ENCODE data around the gene FANCC.

Gene FANCC

DNA sequence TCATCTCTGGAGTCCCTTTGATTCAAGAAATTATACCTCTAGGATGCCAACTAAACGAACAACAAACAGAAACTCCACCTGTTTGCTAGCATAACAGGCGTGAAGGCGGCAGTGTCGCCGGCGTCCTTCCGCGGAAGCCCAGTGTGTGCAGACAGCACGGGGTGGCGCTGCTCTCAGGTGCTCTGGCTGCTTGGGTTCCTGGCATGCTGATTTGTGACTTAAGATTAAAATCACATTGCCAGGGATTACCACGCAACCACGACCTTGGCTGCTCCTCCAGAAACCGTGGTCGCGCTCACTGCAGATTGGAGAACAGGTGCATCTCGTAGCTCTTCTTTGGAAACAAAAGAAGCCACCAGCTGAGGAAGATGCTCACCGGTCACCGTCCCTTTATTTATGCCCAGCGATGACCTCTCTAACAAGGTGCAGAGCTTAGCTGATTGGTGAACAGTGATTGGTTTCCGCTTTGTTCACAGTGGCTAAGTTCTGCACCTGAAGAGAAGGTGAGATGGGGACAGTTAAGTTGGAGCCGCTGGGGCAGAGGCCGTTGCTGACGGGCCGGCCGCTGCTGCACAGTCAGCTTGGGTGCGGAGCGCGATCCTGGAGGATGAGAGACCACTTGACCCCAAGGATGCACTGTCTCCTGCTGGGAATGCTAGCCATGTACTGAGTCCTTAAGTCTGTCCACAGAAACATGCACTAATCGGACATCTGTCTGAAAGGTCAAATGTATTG, 232.3 kb downstream of the FANCC start:
- DNase-seq (ENCODE audit: low spot score) = no peak

- DNase-seq (ENCODE audit: low spot score) = no peak
These were observed 233.1 kb downstream of the FANCC start for GRCh38 chr9:95084254-95084934.

DNA sequence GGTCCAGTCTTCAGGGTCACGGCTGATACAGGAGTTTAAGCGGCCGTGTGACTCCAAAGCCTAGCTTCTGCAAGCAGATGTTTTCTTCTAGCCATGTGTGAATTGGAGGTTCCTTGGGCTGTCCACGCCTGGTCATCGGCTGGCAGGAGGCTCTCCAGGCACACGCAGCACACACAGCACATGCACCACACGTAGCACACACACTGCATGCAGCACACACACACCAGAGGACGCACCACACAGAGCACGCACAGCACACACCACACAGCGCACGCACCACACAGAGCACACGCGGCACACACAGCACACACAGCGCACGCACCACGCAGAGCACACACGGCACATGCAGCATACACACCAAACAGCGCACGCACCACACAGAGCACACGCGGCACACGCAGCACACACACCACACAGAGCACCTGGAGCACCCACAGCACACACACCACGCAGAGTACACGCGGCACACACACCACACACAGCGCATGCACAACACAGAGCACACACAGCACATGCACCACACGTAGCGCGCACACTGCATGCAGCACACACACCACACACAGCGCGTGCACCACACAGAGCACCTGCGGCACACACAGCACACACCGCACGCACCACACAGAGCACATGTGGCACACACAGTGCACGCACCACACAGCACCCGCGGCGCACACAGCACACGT, 234.3 kb downstream of the FANCC start:
- DNase-seq (ENCODE audit: low spot score) = no peak

DNA sequence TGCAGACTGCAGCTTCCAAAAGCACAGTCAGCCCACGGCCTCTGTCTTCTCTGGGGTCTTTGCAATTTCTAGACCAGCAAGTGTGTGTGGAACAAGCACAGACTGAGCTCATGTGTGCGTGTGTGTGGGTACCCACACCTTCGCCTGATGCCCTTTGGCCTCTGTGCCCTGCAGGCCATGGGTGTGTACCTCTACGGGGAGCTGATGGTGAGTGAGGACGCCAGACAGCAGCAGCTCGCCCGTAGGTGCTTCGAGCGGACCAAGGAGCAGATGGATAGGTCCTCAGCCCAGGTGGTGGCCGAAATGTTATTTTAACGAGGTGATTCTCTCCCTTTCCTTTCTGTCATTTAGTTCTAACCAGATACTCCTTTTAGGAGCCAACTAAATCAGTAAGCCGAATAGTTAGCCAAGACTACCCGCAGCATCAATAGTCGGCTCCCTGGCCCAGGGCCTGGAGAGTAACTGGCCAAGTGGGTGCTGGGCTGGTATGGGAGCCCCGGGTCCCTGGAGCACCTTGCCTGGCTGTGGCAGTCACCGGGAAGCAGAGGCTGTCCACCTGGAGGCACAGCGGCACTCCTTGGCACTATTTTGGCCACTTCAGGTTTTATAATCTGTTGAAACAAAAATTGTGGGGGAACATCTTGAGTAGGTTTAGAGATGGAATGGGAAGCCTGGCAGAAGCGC, 235.0 kb downstream of the FANCC start:
- no peak for DNase-seq (ENCODE audit: low spot score)

DNA sequence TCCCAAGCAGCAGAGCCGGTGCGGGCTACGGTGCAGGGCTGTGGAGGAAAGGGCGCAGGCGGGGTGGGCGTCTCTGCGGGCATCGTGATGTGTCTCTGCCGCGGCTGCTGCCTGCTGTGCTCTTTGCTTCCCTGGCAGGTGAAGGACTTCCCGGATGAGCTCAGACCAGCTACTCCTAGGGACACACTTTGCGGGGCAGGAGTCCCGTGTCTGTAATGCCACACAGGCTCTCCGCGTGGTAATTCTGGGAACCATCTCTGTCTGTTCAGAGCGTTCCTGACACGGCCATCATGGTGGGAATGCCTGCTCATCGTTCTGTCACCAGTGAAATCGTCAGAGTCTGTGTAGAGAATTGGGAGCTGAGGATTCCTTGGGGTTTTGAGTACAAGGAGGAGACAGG, 235.5 kb downstream of the FANCC start:
- DNase-seq (ENCODE audit: low spot score) = no peak

- no peak for DNase-seq (ENCODE audit: low spot score)
These were observed 236.4 kb downstream of the FANCC start for GRCh38 chr9:95080961-95081647.

DNA sequence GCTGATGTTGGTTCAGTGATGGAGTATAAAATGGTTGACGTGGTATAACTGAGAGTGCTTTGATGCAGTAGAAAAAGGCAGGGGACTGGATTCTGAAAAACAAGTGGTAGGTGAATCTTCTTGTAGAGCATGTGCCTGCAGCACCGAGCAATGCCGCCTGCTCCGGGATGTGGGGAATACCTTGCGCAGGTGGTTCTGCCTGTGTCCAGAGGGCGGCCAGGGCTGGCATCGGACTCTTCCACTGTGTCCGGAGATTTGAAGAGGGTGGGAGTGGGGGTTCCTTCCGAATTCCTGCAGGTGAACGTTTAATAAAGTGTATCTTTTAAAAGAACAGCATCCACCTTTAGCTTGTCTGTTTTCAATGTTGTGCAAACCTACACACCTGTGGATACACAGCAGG, 238.0 kb downstream of the FANCC start:
- DNase-seq (ENCODE audit: low spot score) = no peak

GRCh38 chr9:95078939-95079338, 238.6 kb downstream of the FANCC start:
- no peak for DNase-seq (ENCODE audit: low spot score)

DNA sequence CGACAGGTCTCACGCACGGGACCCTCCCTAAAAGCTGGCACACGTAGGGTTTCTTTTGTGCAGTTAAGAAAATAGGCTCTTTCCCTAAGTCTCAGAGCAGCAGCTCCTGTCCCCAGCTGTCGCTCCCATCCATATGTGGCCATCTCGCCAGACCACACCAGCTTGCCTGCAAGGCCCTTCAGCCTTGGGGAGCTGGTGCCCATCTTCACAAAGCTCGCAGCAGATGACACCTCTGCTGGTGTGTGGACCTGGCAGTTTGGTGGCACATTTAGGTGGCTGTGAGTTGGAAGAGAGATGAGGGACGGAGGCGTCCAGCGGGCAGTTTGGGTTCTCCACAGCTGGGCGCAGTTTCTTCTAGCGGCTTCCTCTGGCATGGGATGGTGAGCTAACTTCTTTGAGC, 239.0 kb downstream of the FANCC start:
- no peak for DNase-seq (ENCODE audit: low spot score)

DNA sequence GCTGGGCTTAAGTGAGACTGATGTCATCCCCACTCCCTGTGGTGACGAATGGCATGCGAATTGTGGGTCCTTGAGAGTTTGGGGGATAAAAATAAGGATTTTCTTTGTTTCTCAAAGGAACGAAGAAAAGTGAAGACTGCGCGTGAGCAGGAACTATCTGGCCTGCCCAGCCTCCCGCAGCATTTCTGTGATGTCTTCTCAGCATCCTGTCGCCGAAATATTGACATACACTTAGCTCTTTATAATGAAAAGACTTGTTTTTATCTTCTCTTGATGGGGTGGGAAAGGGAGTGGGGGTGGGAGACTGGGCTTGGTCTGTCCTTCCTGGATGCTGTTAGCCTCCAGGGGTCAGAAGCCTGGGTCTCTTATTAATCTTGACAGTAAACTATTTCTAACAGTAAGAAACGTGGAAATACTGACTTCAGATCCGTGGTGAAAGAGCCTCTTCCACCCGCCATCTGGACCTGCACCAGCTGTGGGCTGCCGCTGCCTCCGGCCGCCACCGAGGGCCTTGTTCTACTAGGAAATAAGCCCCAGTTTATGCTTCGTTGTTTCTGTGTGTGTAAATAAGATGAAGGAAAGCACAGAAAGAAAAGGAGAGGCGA, 239.6 kb downstream of the FANCC start:
- no peak for DNase-seq (ENCODE audit: low spot score)

DNA sequence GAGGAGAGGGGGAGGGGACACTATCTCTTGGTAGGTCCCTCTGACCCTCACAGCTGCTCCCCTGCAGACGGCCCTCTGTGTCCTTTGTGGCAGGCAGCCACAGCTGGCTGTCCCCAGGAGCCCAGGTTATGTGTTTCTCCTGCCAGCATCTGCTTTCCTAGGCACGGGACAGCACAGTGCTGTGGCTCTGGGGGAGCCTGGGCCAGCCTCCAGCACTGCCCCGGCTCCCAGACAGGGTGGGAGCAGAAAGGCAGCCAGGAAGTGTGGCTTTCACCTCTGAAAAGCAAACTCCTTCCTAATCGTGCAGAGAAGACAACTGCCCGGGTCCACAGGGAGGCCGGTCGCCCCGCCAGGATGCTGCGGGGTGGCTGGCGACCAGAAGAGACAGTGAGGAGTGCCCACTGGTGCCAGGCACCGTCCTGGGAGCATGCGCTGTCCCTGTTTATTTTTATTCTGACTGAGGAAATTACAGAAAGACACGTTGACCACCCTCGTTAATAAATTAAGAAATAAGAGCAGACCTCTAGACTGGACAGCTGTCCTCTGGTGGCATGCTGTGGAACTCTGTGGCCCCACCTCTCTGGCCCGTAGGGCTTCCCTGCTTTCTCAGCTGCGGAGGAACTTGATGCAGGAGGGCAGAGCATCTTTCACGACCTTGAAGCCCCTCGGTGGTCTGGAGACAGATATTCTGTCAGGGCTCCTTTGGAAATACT, 240.3 kb downstream of the FANCC start:
- DNase-seq (ENCODE audit: low spot score) = no peak

GRCh38 chr9:95076696-95077052, 240.8 kb downstream of the FANCC start:
- no peak for DNase-seq (ENCODE audit: low spot score)

- no peak for DNase-seq (ENCODE audit: low spot score)
These were observed 241.8 kb downstream of the FANCC start for GRCh38 chr9:95075700-95076099.

DNA sequence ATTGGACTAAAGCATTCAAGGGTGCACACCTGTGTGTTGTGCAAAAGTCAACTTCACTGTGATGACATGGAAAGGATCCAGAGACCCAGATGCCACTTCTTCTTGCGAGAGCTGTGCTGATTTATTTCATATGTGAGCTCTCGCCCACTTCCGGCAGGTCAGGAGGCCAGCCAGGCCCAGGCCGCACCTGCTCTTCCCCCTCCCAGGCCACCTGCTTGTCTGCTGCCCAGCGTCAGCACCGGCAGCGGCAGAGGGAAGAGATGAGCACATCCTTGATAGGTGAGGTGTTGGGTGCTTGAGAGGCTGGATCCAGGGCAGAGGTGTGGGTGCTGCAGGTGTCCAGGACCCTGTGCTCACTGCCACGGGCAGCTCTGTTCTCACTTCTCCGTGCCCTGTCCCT, 242.9 kb downstream of the FANCC start:
- DNase-seq (ENCODE audit: low spot score) = no peak

DNA sequence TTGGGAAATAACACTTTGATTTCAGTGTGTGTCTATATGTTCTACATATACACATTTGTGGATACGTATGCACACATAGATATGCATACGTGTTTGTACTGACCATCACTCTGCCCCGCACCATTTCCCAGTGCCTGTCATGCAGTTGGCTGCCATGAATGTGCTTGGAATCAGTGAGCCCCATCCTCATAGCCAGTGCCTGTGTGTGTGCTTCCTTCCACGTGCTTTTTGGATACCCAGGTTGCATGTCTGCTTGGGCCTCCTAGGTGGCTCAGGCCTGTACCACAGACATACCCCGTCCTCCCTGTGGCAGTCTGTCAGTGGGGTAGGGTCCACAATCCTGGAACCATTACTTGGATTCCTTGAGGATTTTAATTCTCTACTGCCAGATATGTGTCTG, 243.6 kb downstream of the FANCC start:
- no peak for DNase-seq (ENCODE audit: low spot score)

DNA sequence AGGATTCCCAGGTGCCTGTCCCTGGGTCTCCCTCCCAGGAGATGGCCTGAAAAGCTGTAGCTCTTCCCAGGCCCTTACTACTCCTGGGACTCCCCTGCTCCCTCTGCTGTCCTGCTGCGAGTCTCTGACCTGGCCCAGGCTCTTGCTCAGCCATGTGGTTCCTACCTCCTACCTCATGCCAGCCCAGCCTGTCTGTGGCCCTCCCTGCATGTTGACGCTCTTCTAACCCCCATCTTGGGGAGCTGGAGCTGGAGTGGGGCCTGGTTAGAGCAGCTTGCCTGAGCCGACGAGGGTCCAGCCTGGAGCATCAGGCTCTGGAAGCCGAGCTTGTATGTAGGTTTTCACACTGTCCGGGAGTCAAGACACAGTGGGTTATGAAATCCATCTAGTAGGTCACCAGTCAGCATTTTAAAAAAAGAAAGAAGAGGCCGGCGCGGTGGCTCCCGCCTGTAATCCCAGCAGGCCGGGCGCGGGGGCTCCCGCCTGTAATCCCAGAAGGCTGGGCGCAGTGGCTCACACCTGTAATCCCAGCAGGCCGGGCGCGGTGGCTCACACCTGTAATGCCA, 244.4 kb downstream of the FANCC start:
- DNase-seq (ENCODE audit: low spot score) = no peak

DNA sequence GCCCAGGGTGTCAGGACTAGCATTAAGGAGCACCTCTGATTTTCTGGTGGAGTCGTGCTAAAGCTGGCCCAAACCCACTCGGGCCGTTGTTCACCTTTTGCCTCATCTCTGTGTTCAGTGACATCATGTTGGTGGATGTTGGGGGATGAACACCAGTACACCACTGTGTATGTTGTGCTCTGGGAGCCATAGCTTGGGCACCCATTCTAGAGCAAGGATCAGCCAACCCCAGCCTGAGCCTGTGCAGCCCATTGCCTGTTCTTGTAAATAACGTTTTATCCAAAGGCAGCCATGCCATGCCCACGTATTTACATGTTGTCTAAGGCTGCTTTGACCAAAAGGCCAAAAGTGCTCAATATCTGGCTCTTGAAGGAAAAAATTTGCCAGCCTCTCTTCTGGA, 245.6 kb downstream of the FANCC start:
- DNase-seq (ENCODE audit: low spot score) = no peak

- no peak for DNase-seq (ENCODE audit: low spot score)
These were observed 246.1 kb downstream of the FANCC start for GRCh38 chr9:95071450-95071849.

DNA sequence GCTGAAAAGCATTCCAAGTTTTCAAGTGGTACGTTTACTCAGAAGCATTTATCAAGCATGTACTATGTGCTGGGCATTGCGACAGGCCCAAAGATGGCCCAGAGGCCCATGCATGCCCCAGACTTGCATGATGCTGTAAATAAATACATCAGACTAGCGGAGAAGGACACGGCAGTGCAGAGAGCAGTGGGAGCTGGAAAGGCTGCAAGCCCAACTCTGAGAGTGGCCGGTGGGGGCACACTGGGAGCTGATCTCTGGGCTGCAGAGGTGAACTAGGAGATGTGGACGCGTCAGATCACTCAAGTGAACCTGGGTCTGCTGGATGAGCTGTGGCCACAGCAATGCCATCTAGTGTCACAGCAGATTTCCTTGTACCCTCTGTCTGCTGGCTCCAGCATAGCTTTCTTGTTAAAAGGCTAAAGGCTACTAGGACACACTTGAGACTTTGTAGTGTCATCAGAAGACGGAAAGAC, 246.9 kb downstream of the FANCC start:
- no peak for DNase-seq (ENCODE audit: low spot score)

- no peak for DNase-seq (ENCODE audit: low spot score)
These were observed 249.6 kb downstream of the FANCC start for GRCh38 chr9:95067897-95068296.

DNA sequence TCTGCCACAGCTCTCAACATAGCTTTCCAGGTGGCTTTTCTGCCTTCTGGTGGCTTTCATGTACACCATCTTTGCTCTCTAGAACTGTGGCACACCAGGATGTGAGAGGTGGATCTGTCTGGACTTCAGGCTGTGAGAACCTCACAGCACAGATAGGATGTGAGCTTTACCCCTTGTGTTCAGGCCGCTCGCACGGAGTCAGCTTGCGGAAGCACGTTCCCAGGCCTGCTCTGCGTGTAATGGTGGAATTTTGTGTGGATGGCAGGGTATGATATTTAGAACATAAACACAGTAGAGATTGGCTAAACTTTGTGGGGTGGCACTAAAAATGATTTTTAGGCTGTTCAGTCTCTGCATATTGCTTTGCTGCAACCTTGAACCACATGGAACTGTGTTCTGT, 250.5 kb downstream of the FANCC start:
- DNase-seq (ENCODE audit: low spot score) = no peak

Measured in hematopoietic multipotent progenitor cell treated with erythropoietin and hydrocortisone succinate and interleukin-3 and kit ligand, for 15 days (in vitro differentiated cells).